K562 (cell line): Measurements from ENCODE around the gene ARHGAP26. TPM values are rescaled to one million over a fixed set of nuclear protein-coding genes. Genes with fewer than 3 reads are reported as not detected.

Source experiments
- ATAC-seq: fragments of 200-7000 bp; cut with Tn5 transposase; 3 replicates; pipeline ENCODE4 v1.9.1; 2020; ENCODE audit warnings: moderate library complexity
- BruUV-seq: library from RNA; stranded (reverse); fragments of 400-500 nt; replicated peaks from 2 replicates; lab custom pipeline; 2021; lab: Mats Ljungman, UMichigan
- CTCF ChIA-PET: fragments of 300-600 bp; formaldehyde crosslinking; extraction: SDS; loops from one replicate; lab custom pipeline; 2021; ENCODE audit warnings: low intra/inter-chr PET ratio; lab: Yijun Ruan, JAX
- POLR2A ChIA-PET: fragments of 300-600, 350-650 bp; sonication (Branson Sonifier 250); formaldehyde crosslinking; extraction: SDS; loops from one replicate; lab custom pipeline; 2021; ENCODE audit warnings: antibody characterized with exemption, inconsistent platforms; lab: Yijun Ruan, JAX
- DNase-seq, 4 experiments: peaks; one replicate each; pipeline versions ENCODE4 v3.0.0 to v3.0.0-alpha.2; 2011 to 2018; ENCODE audit warnings: low spot score in 3 of 4, mixed read lengths in 3 of 4; ENCODE audit errors: extremely low read depth in 1 of 4
- FAIRE-seq: peaks from 2 replicates; lab custom pipeline; 2011; peaks lifted over from hg19 to GRCh38; lab: Jason Lieb, UNC
- H2AFZ ChIP-seq: 2 replicates; pipeline ENCODE4 v1.6.0; 2011; ENCODE audit warnings: low read depth, low read length, control low read depth, inconsistent platforms
- H3K27ac ChIP-seq: fragments of 200-600 bp; 3 replicates; pipeline ENCODE4 v1.8.0; 2011; ENCODE audit warnings: low read depth, mild to moderate bottlenecking, control low read depth, inconsistent platforms, low read length, moderate library complexity, mixed read lengths; ENCODE audit errors: extremely low read depth
- H3K27me3 ChIP-seq, 2 experiments: fragments of 300-600 bp in 1 of 2; 2 replicates in 1 of 2; 3 replicates in 1 of 2; pipeline versions ENCODE4 v1.6.0 to v1.8.0; 2011; ENCODE audit warnings: inconsistent platforms in 2 of 2, low read length in 2 of 2, mild to moderate bottlenecking in 1 of 2, mixed read lengths in 1 of 2, moderate library complexity in 1 of 2; ENCODE audit not compliant: control insufficient read depth in 2 of 2, insufficient read depth in 2 of 2
- H3K36me3 ChIP-seq: fragments of 300-600 bp; 3 replicates; pipeline ENCODE4 v1.8.0; 2011; ENCODE audit warnings: mild to moderate bottlenecking, low read length, inconsistent platforms; ENCODE audit not compliant: control insufficient read depth, insufficient read depth
- H3K4me1 ChIP-seq, 2 experiments: fragments of 200-600 bp in 1 of 2; replicated peaks in 1 of 2; 2 replicates in 1 of 2; 3 replicates in 1 of 2; pipeline versions ENCODE4 v1.5.1 to v1.8.0; 2011; ENCODE audit warnings: inconsistent platforms in 2 of 2, low read length in 2 of 2, mild to moderate bottlenecking in 1 of 2, mixed read lengths in 1 of 2, moderate library complexity in 1 of 2; ENCODE audit not compliant: control insufficient read depth in 2 of 2, insufficient read depth in 2 of 2
- H3K4me2 ChIP-seq: 2 replicates; pipeline ENCODE4 v1.6.1; 2011; ENCODE audit warnings: low read length, control low read depth, inconsistent platforms, mixed read lengths; ENCODE audit not compliant: insufficient read depth
- H3K4me3 ChIP-seq: fragments of 200-600 bp; sonication (generic), shearing (Covaris generic); 2 replicates; pipeline ENCODE4 v1.5.1; 2016; ENCODE audit warnings: control low read depth, inconsistent platforms
- H3K79me2 ChIP-seq: fragments of 200-600 bp; 3 replicates; pipeline ENCODE4 v1.8.0; 2011; ENCODE audit warnings: low read length, inconsistent platforms; ENCODE audit not compliant: control insufficient read depth, insufficient read depth
- H3K9ac ChIP-seq, 2 experiments: 2 replicates each; pipeline versions ENCODE4 v1.6.0 to v1.6.1; 2011; ENCODE audit warnings: low read depth in 2 of 2, low read length in 2 of 2, control low read depth in 1 of 2, inconsistent platforms in 1 of 2, mild to moderate bottlenecking in 1 of 2, mixed read lengths in 1 of 2; ENCODE audit not compliant: insufficient read depth in 1 of 2
- H3K9me1 ChIP-seq: one replicate; pipeline ENCODE4 v1.6.0; 2011; ENCODE audit warnings: inconsistent platforms, mild to moderate bottlenecking, low read length, moderate library complexity; ENCODE audit not compliant: control insufficient read depth, insufficient read depth
- H3K9me3 ChIP-seq: replicated peaks from 2 replicates; pipeline ENCODE4 v1.5.1; 2011; ENCODE audit warnings: low read depth, low read length, inconsistent platforms; ENCODE audit not compliant: control insufficient read depth, insufficient read depth
- H4K20me1 ChIP-seq: replicated peaks from 2 replicates; pipeline ENCODE4 v1.6.1; 2011; ENCODE audit warnings: low read length, inconsistent platforms, mixed read lengths; ENCODE audit not compliant: control insufficient read depth, insufficient read depth
- BRF1 ChIP-seq: IDR thresholded peaks from 3 replicates; pipeline ENCODE4 v1.6.1; 2011; ENCODE audit warnings: borderline replicate concordance, mild to moderate bottlenecking; ENCODE audit not compliant: insufficient read length; ENCODE audit errors: extremely low read depth
- PREB ChIP-seq: sonication (generic); formaldehyde crosslinking; IDR thresholded peaks from 2 replicates; pipeline ENCODE4 v1.8.1; 2023; ENCODE audit warnings: mild to moderate bottlenecking, missing genetic modification reagents
- RNF2 ChIP-seq: sonication (generic); IDR thresholded peaks from 2 replicates; pipeline ENCODE4 v1.6.1; 2016
- XRCC3 ChIP-seq: fragments of 450-650 bp; IDR thresholded peaks from 2 replicates; pipeline ENCODE4 v1.6.1; 2017; ENCODE audit warnings: mild to moderate bottlenecking, moderate library complexity
- WGBS: fragments of 100-300 bp; shearing (Covaris generic); methylation state at CpG from one replicate; pipeline ENCODE4 v1.1.6; 2016; ENCODE audit warnings: low coverage, mixed read lengths; ENCODE audit not compliant: insufficient coverage; ENCODE audit errors: missing lambda C conversion rate; 5-methylcytosine and 5-hydroxymethylcytosine counted together
- in situ Hi-C: fragments of 300-500 bp; cut with MboI; formaldehyde crosslinking; loops from 4 replicates; pipeline ENCODE4 v1.15.0; 2018; ENCODE audit warnings: inconsistent platforms, mixed read lengths
- intact Hi-C: fragments of 100-400 bp; cut with micrococcal nuclease; formaldehyde crosslinking; loops from 2 replicates; pipeline ENCODE4 v1.14.2; 2022
- polyA plus RNA-seq, 8 experiments: library from polyadenylated mRNA; depleted of rRNA in 4 of 8; stranded (reverse) in 5 of 8; unstranded in 3 of 8; fragments of >200 nt; fragmentation: Nextera tagmentation in 2 of 8; fragmentation: Illumina TruSeq in 1 of 8; extraction: Ambion mirVana in 2 of 8; extraction: Trizol in 1 of 8; gene quantifications; 2 replicates each; pipeline versions ENCODE4 v1.2.1 to v1.2.3, GENCODE V29; 2011 to 2014; ENCODE audit warnings: inconsistent platforms in 1 of 8, missing spikeins in 1 of 8
- total RNA-seq, 7 experiments: library from RNA; depleted of rRNA in 6 of 7; stranded (reverse); fragments of >200 nt in 6 of 7; fragmentation: Illumina TruSeq in 2 of 7; extraction: Trizol in 2 of 7; gene quantifications; 2 replicates each; pipeline versions ENCODE4 v1.2.1 to v1.2.3, GENCODE V29; 2011 to 2021; ENCODE audit warnings: low replicate concordance in 1 of 7
- TF ChIP-seq, protein P1 (sequence below): fragments of 450-650 bp; IDR thresholded peaks from 2 replicates; pipeline ENCODE4 v1.6.1; 2016; ENCODE audit warnings: missing biosample characterization, missing genetic modification characterization
- TF ChIP-seq, protein P2 (sequence below): fragments of 250-450 bp; sonication (Bioruptor Pico); IDR thresholded peaks from 2 replicates; pipeline ENCODE4 v1.4.0; 2020; ENCODE audit warnings: mild to moderate bottlenecking, moderate library complexity, borderline replicate concordance
- TF ChIP-seq, protein P3 (sequence below): sonication (generic); formaldehyde crosslinking; IDR thresholded peaks from 2 replicates; pipeline ENCODE4 v1.9.0; 2022; ENCODE audit warnings: mild to moderate bottlenecking, missing genetic modification reagents

Gene ARHGAP26
- total and polyA plus RNA-seq, 9 of the 15 experiments (the other 6 are each of a cell fraction or from before 2014, with no cell fraction given): 0.13 to 1.1 (median 0.55) TPM

DNA sequence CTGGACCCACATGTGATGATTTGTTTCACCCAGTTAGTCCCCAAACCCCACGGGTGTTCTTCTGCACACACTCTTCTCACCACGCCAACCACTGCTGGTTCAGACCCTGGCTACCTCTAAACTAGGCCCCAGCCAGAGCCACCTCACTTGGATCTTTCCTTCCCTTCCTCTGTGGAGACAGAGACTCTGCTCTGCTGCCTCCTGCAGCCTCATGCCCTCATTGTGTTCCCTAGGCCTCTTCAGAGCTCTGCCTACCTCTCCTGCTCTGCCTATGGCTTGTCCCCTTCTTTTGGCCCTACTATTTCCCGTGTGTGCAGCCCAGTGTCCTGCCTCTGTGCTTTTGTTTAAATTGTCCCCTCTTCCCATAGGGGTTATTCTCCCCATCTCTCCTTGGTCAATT, 79.7 kb downstream of the ARHGAP26 start:
- no peaks in the 10 kb centered on the region for H3K79me2 ChIP-seq
- no peaks in the 10 kb centered on the region for H3K9me3 ChIP-seq
- FAIRE-seq (no peak), DNase-seq (no peak), ATAC-seq (no peak)
- intact Hi-C loops: no loop called here
- WGBS: 6% methylated on average over 3 of the region's 3 CpGs
- no peaks in the 10 kb centered on the region; a peak in 1 of 5 replicates for H3K27me3 ChIP-seq
- ChIA-PET POLR2A (no interaction called here), CTCF (no interaction called here)
- in situ Hi-C loops: no loop called here
- peaks cover 4% of the 10 kb centered on the region for H3K9me1 ChIP-seq
- no peak overlapping the region for H3K9ac ChIP-seq
- no peak overlapping the region for H3K4me2 ChIP-seq
- H3K4me3 ChIP-seq: no peak overlapping the region
- no TSS peak for BruUV-seq
- H3K4me1 ChIP-seq: peaks cover 0 to 24% of the 10 kb centered on the region in 2 experiments; a peak in 3 of 5 replicates
- 0 out of 2 replicates have a peak overlapping the region, but pooled peaks have one; percentile 40 for H2AFZ ChIP-seq
- H3K27ac ChIP-seq: no peak overlapping the region
- no peaks in the 10 kb centered on the region for H3K36me3 ChIP-seq
- TF ChIP-seq BRF1: no peak
- TF ChIP-seq, protein P1, sequence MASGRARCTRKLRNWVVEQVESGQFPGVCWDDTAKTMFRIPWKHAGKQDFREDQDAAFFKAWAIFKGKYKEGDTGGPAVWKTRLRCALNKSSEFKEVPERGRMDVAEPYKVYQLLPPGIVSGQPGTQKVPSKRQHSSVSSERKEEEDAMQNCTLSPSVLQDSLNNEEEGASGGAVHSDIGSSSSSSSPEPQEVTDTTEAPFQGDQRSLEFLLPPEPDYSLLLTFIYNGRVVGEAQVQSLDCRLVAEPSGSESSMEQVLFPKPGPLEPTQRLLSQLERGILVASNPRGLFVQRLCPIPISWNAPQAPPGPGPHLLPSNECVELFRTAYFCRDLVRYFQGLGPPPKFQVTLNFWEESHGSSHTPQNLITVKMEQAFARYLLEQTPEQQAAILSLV (tag): no peak
- no peak for TF ChIP-seq PREB
- no peak for TF ChIP-seq XRCC3
- TF ChIP-seq, protein P2, sequence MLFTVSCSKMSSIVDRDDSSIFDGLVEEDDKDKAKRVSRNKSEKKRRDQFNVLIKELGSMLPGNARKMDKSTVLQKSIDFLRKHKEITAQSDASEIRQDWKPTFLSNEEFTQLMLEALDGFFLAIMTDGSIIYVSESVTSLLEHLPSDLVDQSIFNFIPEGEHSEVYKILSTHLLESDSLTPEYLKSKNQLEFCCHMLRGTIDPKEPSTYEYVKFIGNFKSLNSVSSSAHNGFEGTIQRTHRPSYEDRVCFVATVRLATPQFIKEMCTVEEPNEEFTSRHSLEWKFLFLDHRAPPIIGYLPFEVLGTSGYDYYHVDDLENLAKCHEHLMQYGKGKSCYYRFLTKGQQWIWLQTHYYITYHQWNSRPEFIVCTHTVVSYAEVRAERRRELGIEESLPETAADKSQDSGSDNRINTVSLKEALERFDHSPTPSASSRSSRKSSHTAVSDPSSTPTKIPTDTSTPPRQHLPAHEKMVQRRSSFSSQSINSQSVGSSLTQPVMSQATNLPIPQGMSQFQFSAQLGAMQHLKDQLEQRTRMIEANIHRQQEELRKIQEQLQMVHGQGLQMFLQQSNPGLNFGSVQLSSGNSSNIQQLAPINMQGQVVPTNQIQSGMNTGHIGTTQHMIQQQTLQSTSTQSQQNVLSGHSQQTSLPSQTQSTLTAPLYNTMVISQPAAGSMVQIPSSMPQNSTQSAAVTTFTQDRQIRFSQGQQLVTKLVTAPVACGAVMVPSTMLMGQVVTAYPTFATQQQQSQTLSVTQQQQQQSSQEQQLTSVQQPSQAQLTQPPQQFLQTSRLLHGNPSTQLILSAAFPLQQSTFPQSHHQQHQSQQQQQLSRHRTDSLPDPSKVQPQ (CRISPR knock-in tag): no peak
- TF ChIP-seq RNF2: no peak
- TF ChIP-seq, protein P3, sequence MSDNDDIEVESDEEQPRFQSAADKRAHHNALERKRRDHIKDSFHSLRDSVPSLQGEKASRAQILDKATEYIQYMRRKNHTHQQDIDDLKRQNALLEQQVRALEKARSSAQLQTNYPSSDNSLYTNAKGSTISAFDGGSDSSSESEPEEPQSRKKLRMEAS (CRISPR knock-in tag): no peak
- H4K20me1 ChIP-seq: no peaks in the 10 kb centered on the region
